Vagina (tissue), 2 donors: ENCODE results near the gene PPIL6. TPM values are rescaled to one million over a fixed set of nuclear protein-coding genes. Genes with fewer than 3 reads are reported as not detected.
A peak's percentile ranks its signal among the peaks of the same experiment; 100 is the strongest.

ENCODE experiments used
- DNase-seq, 2 donors: peaks; one replicate each; pipeline ENCODE4 v3.0.0-alpha.2; 2017; ENCODE audit errors: extremely low spot score in 2 of 2
- H3K27ac ChIP-seq: fragments of 200-600 bp; sonication (generic); one replicate; pipeline ENCODE4 v1.5.1; 2019
- H3K27me3 ChIP-seq: fragments of 200-600 bp; sonication (generic); one replicate; pipeline ENCODE4 v1.5.1; 2019
- H3K36me3 ChIP-seq, 2 donors: fragments of 200-600 bp; sonication (generic); one replicate each; pipeline ENCODE4 v1.5.1; 2017 to 2019
- H3K4me1 ChIP-seq: fragments of 200-600 bp; sonication (generic); one replicate; pipeline ENCODE4 v1.5.1; 2019
- H3K4me3 ChIP-seq, 2 donors: fragments of 200-600 bp; sonication (generic); 1 replicate in 1 of 2; 2 replicates in 1 of 2; pipeline ENCODE4 v1.5.1; 2016 to 2019
- H3K9me3 ChIP-seq: fragments of 200-600 bp; sonication (generic); one replicate; pipeline ENCODE4 v1.5.1; 2019
- CTCF ChIP-seq, 3 experiments: fragments of 450-650 bp in 2 of 3; fragments of 200-600 bp in 1 of 3; sonication (generic) in 1 of 3; IDR thresholded peaks; one replicate each; pipeline ENCODE4 v1.5.1; 2017 to 2019; ENCODE audit warnings: antibody characterized with exemption in 3 of 3, mild to moderate bottlenecking in 2 of 3, moderate library complexity in 2 of 3
- POLR2A ChIP-seq, 2 donors: fragments of 450-650 bp; IDR thresholded peaks; one replicate each; pipeline ENCODE4 v1.6.1; 2017; ENCODE audit warnings: antibody characterized with exemption in 2 of 2, mild to moderate bottlenecking in 2 of 2, moderate library complexity in 2 of 2
- POLR2AphosphoS5 ChIP-seq, 2 donors: sonication (generic); formaldehyde crosslinking; IDR thresholded peaks; one replicate each; pipeline ENCODE4 v1.9.0; 2017; ENCODE audit warnings: antibody characterized with exemption in 2 of 2, mild to moderate bottlenecking in 2 of 2, low read depth in 1 of 2; ENCODE audit not compliant: insufficient read depth in 1 of 2
- intact Hi-C: fragments of 100-400 bp; cut with DNase I; formaldehyde crosslinking; loops from one replicate; pipeline ENCODE4 v1.15.1; 2023
- total RNA-seq: library from RNA; depleted of rRNA; stranded (reverse); fragments of >200 nt; gene quantifications from one replicate; pipeline ENCODE4 v1.2.3, GENCODE V29; 2016

Gene PPIL6
- total RNA-seq, 1 donor from 2014 or later: 3.9 TPM

GRCh38 chr6:109450801-109451200 is 10.4 kb upstream of the PPIL6 start:
- TF ChIP-seq POLR2AphosphoS5 (IDR thresholded peaks at IDR 0.05; ENCODE audit: insufficient read depth in 1 of 2, low read depth in 1 of 2): no peak
- no peak for TF ChIP-seq CTCF (IDR thresholded peaks at IDR 0.05)
- TF ChIP-seq POLR2A (IDR thresholded peaks at IDR 0.05): no peak
- H3K27ac ChIP-seq: no peak overlapping the region
- H3K27me3 ChIP-seq: no peaks in the 10 kb centered on the region
- DNase-seq: peak in 1 of 2 donors; percentile 47
- H3K9me3 ChIP-seq: no peaks in the 10 kb centered on the region
- intact Hi-C loops: no loop called here
- H3K4me3 ChIP-seq: no peak overlapping the region
- peaks cover 31% of the 10 kb centered on the region for H3K4me1 ChIP-seq
- H3K36me3 ChIP-seq: peaks cover 0 to 22% of the 10 kb centered on the region in 2 donors

GRCh38 chr6:109449795-109450673 is 9.6 kb upstream of the PPIL6 start:
- no peak for TF ChIP-seq POLR2AphosphoS5 (IDR thresholded peaks at IDR 0.05; ENCODE audit: insufficient read depth in 1 of 2, low read depth in 1 of 2)
- TF ChIP-seq CTCF (IDR thresholded peaks at IDR 0.05): no peak
- TF ChIP-seq POLR2A (IDR thresholded peaks at IDR 0.05): no peak
- H3K4me1 ChIP-seq: peaks cover 31% of the 10 kb centered on the region
- H3K27me3 ChIP-seq: no peaks in the 10 kb centered on the region
- DNase-seq: peak; percentile 84 to 90
- no peak overlapping the region for H3K27ac ChIP-seq
- no peak overlapping the region for H3K4me3 ChIP-seq
- intact Hi-C loops: no loop called here
- no peaks in the 10 kb centered on the region for H3K9me3 ChIP-seq
- peaks cover 0 to 28% of the 10 kb centered on the region in 2 donors for H3K36me3 ChIP-seq

GRCh38 chr6:109449064-109449794 is 8.8 kb upstream of the PPIL6 start:
- Histone ChIP-seq H3K27me3 (no peaks in the 10 kb centered on the region), H3K27ac (no peak overlapping the region), H3K9me3 (no peaks in the 10 kb centered on the region), H3K4me3 (no peak overlapping the region), H3K36me3 (peaks cover 0 to 36% of the 10 kb centered on the region in 2 donors), H3K4me1 (peaks cover 23% of the 10 kb centered on the region)
- peak; percentile 64 to 76 for DNase-seq
- no peak for TF ChIP-seq POLR2A (IDR thresholded peaks at IDR 0.05)
- no peak for TF ChIP-seq CTCF (IDR thresholded peaks at IDR 0.05)
- TF ChIP-seq POLR2AphosphoS5 (IDR thresholded peaks at IDR 0.05; ENCODE audit: insufficient read depth in 1 of 2, low read depth in 1 of 2): no peak
- intact Hi-C loops: no loop called here

GRCh38 chr6:109448615-109449014 is 8.2 kb upstream of the PPIL6 start:
- no peaks in the 10 kb centered on the region for H3K9me3 ChIP-seq
- TF ChIP-seq POLR2A (IDR thresholded peaks at IDR 0.05) (no peak), CTCF (IDR thresholded peaks at IDR 0.05) (no peak), POLR2AphosphoS5 (IDR thresholded peaks at IDR 0.05; ENCODE audit: insufficient read depth in 1 of 2, low read depth in 1 of 2) (no peak)
- H3K36me3 ChIP-seq: peaks cover 0 to 42% of the 10 kb centered on the region in 2 donors
- DNase-seq: peak; percentile 64 to 82
- intact Hi-C loops: no loop called here
- no peak overlapping the region for H3K27ac ChIP-seq
- H3K4me1 ChIP-seq: peaks cover 17% of the 10 kb centered on the region
- no peaks in the 10 kb centered on the region for H3K27me3 ChIP-seq
- no peak overlapping the region for H3K4me3 ChIP-seq
